ENCODE measurements around the gene MEG3.

The MEG3 gene

DNA sequence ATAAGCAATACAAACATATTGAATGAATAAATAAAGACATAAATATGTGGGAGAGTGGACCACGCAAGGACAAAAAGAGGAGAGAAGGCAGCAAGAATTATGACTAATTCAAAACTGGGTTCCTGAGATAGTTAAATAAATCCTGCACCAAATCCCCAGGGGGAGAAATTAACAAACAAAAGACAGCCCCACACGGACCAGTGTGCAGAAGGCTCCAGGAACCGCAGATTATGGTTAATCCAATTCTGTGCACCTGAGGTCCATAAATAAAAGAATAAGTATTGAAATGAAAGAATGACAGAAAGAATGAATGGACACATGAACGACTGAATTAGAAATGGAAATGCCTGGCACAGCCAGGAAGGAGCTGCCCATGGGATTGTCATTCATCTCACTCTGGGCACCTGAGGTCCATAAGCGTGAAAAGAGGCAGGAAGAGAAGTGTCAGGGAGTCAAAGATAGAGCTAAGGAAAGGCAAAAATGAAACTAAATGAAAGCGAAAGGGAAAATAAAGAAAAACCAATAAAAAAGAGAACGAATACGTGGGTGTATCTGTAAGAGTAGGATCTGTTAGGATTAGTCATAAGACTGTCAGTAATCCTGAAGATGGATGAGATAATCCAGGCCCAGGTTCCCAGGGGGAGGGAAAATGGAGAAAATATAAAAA is 23.3 kb downstream of the MEG3 start:
- DNase-seq: no peak

- no peak for DNase-seq
Observed at GRCh38 chr14:100850841-100851585, 25.1 kb downstream of the MEG3 start.

DNA sequence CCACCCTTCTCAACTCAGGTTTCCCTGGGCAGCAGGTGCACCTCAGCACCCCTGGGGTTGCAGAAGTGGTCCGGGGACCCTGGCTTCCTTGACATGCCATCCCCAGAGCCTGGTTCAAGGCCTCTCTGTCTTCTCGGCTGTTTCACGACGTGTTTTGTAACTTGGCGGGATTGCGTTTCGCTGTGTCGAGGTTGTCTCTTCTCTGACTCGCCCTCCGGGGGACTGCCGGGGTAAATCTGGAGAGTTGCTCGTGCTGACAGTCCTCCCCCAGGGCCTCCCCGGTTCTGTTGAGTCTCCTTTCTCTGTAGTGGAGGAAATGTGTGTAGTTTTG is 25.6 kb downstream of the MEG3 start:
- DNase-seq: no peak

GRCh38 chr14:100851946-100852620 is 26.2 kb downstream of the MEG3 start:
- DNase-seq: no peak

DNA sequence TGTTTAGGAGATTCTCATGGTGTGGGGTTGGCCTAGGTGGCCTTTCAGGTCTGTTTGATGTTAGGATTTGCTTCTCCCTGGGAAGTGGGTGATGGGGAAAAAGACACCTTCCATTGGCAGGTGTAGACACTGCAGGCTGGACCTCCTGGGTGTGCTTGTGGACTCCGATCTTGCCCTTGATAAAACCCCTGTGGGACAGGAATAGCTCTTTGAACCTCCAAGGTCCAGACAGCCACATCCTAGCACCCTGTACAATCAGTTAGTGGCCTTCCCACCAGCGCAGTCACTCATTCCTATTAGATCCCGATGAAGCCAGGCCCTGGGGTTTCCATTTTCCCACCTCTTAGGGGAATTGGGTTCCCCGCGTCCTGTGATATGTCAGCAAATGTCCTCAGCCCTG is 28.5 kb downstream of the MEG3 start:
- no peak for DNase-seq

- no peak for DNase-seq
Observed at GRCh38 chr14:100855256-100855930, 29.5 kb downstream of the MEG3 start.

- no peak for DNase-seq
Observed at GRCh38 chr14:100856056-100856950, 30.4 kb downstream of the MEG3 start.

GRCh38 chr14:100857233-100857922 is 31.5 kb downstream of the MEG3 start:
- DNase-seq: no peak

DNA sequence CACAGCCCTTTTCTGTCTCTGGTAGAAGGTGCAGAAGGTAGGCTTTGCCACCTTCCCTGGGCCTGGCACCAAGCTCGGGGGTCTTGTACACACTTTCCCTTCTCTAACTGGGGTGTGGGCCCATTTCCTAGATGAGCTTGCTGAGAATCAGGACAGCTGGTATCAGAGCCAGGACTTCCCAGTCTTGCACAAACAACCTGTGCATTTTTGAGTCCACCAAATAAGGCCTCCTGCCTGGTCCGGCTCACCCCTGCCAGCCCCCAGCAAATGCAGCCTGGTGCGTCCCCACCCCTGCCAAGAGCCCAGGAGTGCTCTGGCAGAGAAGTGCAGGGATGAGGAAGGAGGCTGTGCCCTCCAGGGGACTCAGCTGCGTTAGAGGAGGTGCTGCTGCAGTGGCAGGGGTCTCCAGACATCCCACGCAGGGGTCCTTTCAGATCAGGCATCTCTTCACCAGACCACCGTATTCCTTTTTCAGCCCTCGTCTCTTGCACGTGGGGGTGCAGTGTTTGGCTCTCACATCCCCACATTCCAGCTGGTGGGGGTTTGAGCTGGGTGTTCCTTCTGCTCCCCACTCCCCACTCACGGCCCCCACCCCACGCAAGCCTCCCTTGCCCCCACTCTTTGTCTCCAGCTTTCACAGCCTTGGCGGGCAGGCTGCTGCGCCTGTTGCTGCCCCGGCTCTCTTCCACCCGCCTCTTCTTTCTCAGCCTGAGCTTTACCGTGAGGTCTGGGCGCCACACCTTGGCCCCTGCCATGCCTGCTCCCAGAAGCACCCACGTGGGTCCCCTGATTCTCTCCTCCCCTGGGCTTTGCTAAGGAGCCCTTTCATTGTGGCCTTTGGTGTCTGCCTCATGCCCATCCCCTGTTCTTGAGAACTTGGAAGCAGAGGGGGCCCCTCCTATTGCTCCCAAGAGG is 32.3 kb downstream of the MEG3 start:
- DNase-seq: no peak

DNA sequence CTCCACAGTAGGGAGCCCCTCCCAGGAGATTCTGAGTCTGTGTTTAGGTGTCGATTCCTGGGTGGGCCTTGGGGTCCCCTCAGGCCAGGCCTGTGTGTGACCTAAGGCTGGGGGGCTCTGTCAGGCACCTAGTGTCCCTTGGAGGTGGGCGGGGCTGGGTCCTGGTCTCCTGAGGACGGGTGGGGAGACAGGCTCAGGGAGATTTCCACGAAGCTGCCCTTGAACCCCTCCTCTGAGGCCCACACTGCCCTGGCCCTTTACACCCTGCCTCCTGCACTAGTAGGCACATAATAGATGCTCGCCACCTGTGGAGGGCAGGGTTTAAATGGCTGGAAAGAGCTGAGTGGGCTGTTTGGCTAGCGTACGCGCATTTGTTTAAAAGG is 32.9 kb downstream of the MEG3 start:
- no peak for DNase-seq

DNA sequence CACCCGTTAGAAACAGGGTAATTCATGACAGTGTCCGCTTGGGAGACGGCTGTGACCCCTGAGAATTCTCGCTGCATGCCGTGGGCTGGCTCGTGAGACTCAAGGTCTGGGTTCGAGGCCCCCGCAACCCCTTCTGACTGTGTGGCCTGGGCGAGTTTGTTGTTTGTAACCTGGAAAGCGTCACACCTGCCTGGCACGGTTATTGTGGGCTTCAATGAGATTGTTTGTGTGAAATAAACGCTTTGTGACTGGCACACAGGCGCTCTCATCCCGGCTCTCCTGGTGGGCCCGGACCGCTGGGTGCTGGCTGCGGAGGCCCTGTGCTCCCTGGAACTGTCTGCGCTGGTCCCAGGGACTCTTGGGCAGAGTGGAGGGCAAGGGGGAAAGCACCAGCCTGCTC is 33.9 kb downstream of the MEG3 start:
- no peak for DNase-seq

- no peak for DNase-seq
Observed at GRCh38 chr14:100860556-100861187, 34.8 kb downstream of the MEG3 start.

- DNase-seq: peak; percentile 10
Observed at GRCh38 chr14:100861188-100861936, 35.4 kb downstream of the MEG3 start.

GRCh38 chr14:100861937-100862247 is 36.0 kb downstream of the MEG3 start:
- DNase-seq: no peak

- DNase-seq: peak; percentile 13
Observed at GRCh38 chr14:100862277-100862676, 36.4 kb downstream of the MEG3 start.

GRCh38 chr14:100862793-100863192 is 36.9 kb downstream of the MEG3 start:
- no peak for DNase-seq

DNA sequence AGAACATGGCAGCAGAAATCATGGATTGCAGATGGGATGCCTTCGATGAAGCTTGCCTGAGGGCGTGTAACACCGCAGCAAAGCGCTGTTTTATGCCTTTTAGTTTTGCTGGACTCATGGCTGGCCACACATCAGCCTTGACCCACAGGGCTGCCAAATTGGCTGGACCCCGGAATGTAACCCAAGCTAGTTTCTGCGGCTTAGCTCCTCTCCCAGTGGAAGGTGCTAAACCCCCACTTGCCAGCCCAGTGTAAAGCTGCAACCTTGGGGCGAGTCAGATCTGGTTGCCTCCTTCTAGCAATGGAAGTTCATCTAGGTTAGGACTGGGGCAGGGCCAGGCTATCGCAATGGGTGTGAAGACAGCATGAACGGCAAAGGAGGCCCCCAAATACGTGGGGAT is 38.3 kb downstream of the MEG3 start:
- DNase-seq: no peak

- peak; percentile 24 for DNase-seq
Observed at GRCh38 chr14:100864960-100865681, 39.2 kb downstream of the MEG3 start.

Measured in fibroblast of skin of back (primary cell).